Measurements from ENCODE around the gene F10. TPM values are rescaled to one million over a fixed set of nuclear protein-coding genes. Genes with fewer than 3 reads are reported as not detected.
"Not testable (repeated sequence)": the region's sequence is repeated elsewhere in the genome, so short reads cannot be mapped to it uniquely, and the experiment has no call there.

Gene F10
- total RNA-seq, 2 donors from 2014 or later = 21.9 to 27.5 TPM

- Histone ChIP-seq H3K36me3 (peaks cover 15% of the 10 kb centered on the region), H3K4me1 (no peaks in the 10 kb centered on the region)
- no peak for DNase-seq (ENCODE audit: low spot score)
These were observed 45.8 kb upstream of the F10 start for GRCh38 chr13:113076681-113077401.

GRCh38 chr13:113077566-113077952, 45.0 kb upstream of the F10 start:
- no peaks in the 10 kb centered on the region for H3K9me3 ChIP-seq
- no peak overlapping the region for H3K4me3 ChIP-seq
- H3K36me3 ChIP-seq = peaks cover 15% of the 10 kb centered on the region
- no peaks in the 10 kb centered on the region for H3K27me3 ChIP-seq
- no peaks in the 10 kb centered on the region for H3K4me1 ChIP-seq
- no peak overlapping the region for H3K27ac ChIP-seq
- DNase-seq (ENCODE audit: low spot score) = no peak
- TF ChIP-seq CTCF (IDR thresholded peaks at IDR 0.05) = no peak

More at GRCh38 chr13:113076681-113077401, 45.8 kb upstream of the F10 start:
- no peaks in the 10 kb centered on the region for H3K9me3 ChIP-seq
- H3K27ac ChIP-seq = no peak overlapping the region
- no peak for TF ChIP-seq CTCF (IDR thresholded peaks at IDR 0.05)
- H3K4me3 ChIP-seq = no peak overlapping the region
- H3K27me3 ChIP-seq = no peaks in the 10 kb centered on the region

- H3K4me3 ChIP-seq = no peak overlapping the region
- no peak for TF ChIP-seq CTCF (IDR thresholded peaks at IDR 0.05)
- H3K27me3 ChIP-seq = no peaks in the 10 kb centered on the region
- no peak overlapping the region for H3K27ac ChIP-seq
- peaks cover 15% of the 10 kb centered on the region for H3K36me3 ChIP-seq
- H3K4me1 ChIP-seq = peaks cover 0 to 2% of the 10 kb centered on the region in 2 donors
- H3K9me3 ChIP-seq = no peaks in the 10 kb centered on the region
- no peak for DNase-seq (ENCODE audit: low spot score)
These were observed 44.4 kb upstream of the F10 start for GRCh38 chr13:113077953-113078901.

- Histone ChIP-seq H3K4me1 (peaks cover 0 to 7% of the 10 kb centered on the region in 2 donors), H3K9me3 (no peaks in the 10 kb centered on the region), H3K27me3 (no peaks in the 10 kb centered on the region), H3K27ac (no peak overlapping the region), H3K4me3 (no peak overlapping the region), H3K36me3 (peaks cover 15% of the 10 kb centered on the region)
- no peak for DNase-seq (ENCODE audit: low spot score)
- no peak for TF ChIP-seq CTCF (IDR thresholded peaks at IDR 0.05)
These were observed 43.5 kb upstream of the F10 start for GRCh38 chr13:113078902-113079780.

- not testable (repeated sequence) for H3K27ac ChIP-seq; H3K9me3 ChIP-seq; H3K4me3 ChIP-seq; H3K4me1 ChIP-seq; DNase-seq (ENCODE audit: low spot score); H3K27me3 ChIP-seq
- peaks cover 15% of the 10 kb centered on the region for H3K36me3 ChIP-seq
These were observed 42.9 kb upstream of the F10 start for GRCh38 chr13:113079781-113080080.

Measured in right atrium auricular region (tissue), 2 donors.